ENCODE measurements around the gene NDUFAF5. TPM values are rescaled to one million over a fixed set of nuclear protein-coding genes. Genes with fewer than 3 reads are reported as not detected.

NDUFAF5 gene
- total and polyA plus RNA-seq, 7 donors = 17.4 to 28.2 (median 19.3) TPM

GRCh38 chr20:13870170-13870748 is 85.4 kb downstream of the NDUFAF5 start:
- no peaks in the 10 kb centered on the region for H3K27me3 ChIP-seq
- H3K9me3 ChIP-seq = no peaks in the 10 kb centered on the region
- peaks cover 0 to 58% (median 54%) of the 10 kb centered on the region in 4 donors for H3K4me1 ChIP-seq
- intact Hi-C loops (cut with DNase I) = no loop called here
- TF ChIP-seq CTCF (IDR thresholded peaks at IDR 0.05) (no peak), POLR2A (IDR thresholded peaks at IDR 0.05) (no peak), POLR2AphosphoS5 (IDR thresholded peaks at IDR 0.05) (no peak), EP300 (IDR thresholded peaks at IDR 0.05) (no peak)
- DNase-seq = no peak
- no peak overlapping the region for H3K4me3 ChIP-seq
- peak overlapping the region in 1 of 4 donors; percentile 8 for H3K27ac ChIP-seq
- 63 to 76% methylated on average over 4 of the region's 4 CpGs for WGBS, 2 donors
- no peaks in the 10 kb centered on the region for H3K36me3 ChIP-seq

Other genes starting within 250 kb of the NDUFAF5 start
- 10 to 100 TPM in 3 of 4 donors, 1 to 10 TPM in 1; 7.8 to 13.0 (median 11.8) TPM for gene TASP1, start 146.1 kb upstream of the NDUFAF5 start, total RNA-seq
- 1 to 10 TPM; 4.8 to 8.3 (median 7.7) TPM for gene TASP1, start 146.1 kb upstream of the NDUFAF5 start, polyA plus RNA-seq
- 10 to 100 TPM; 14.0 to 20.5 (median 16.0) TPM for gene ESF1, start 109 bp upstream of the NDUFAF5 start, total RNA-seq
- gene ESF1, start 109 bp upstream of the NDUFAF5 start, polyA plus RNA-seq = 10 to 100 TPM in 1 of 3 donors, 1 to 10 TPM in 2; 7.2 to 11.3 (median 8.0) TPM
- gene SEL1L2, start 205.6 kb downstream of the NDUFAF5 start, total RNA-seq = 1 to 10 TPM in 1 of 4 donors, not detected in 3; 3.3 TPM
- under 1 TPM in 1 of 3 donors, not detected in 2; 0.16 TPM for gene SEL1L2, start 205.6 kb downstream of the NDUFAF5 start, polyA plus RNA-seq
- gene MACROD2, start 210.5 kb downstream of the NDUFAF5 start, total RNA-seq = 10 to 100 TPM in 1 of 4 donors, 1 to 10 TPM in 3; 5.8 to 22.4 (median 8.9) TPM
- 1 to 10 TPM; 1.2 to 1.7 (median 1.2) TPM for gene MACROD2, start 210.5 kb downstream of the NDUFAF5 start, polyA plus RNA-seq